HG02943 (cell line): Measurements from ENCODE around the gene LYSMD2.

Experiments used
- ATAC-seq: cut with Tn5 transposase; IDR thresholded peaks from one replicate; pipeline ENCODE4 v1.9.1; 2021; ENCODE audit warnings: mild to moderate bottlenecking, low read depth, moderate library complexity; ENCODE audit not compliant: unreplicated experiment

Gene LYSMD2

GRCh38 chr15:51752888-51753287 lies 15.4 kb upstream of the LYSMD2 start:
- ATAC-seq = no peak

- ATAC-seq = no peak
These were observed 14.5 kb upstream of the LYSMD2 start for GRCh38 chr15:51751697-51752683.

GRCh38 chr15:51750792-51751696 lies 13.6 kb upstream of the LYSMD2 start, which contains the start of gene TMOD2:
Gene TMOD2 (plus strand): TSS chr15:51751597. CDS start chr15:51766442, 14,845 bp downstream.
- no peak for ATAC-seq

GRCh38 chr15:51750186-51750585 lies 12.7 kb upstream of the LYSMD2 start:
- ATAC-seq = no peak

GRCh38 chr15:51749307-51749706 lies 11.9 kb upstream of the LYSMD2 start:
- no peak for ATAC-seq

GRCh38 chr15:51739061-51739712 lies 1.7 kb upstream of the LYSMD2 start:
- ATAC-seq = no peak

GRCh38 chr15:51738553-51738952 lies 1.1 kb upstream of the LYSMD2 start:
- no peak for ATAC-seq

- peak; percentile 40 for ATAC-seq
These were observed 519 bp downstream of the LYSMD2 start for GRCh38 chr15:51736751-51737521.

GRCh38 chr15:51736069-51736468 lies 1.4 kb downstream of the LYSMD2 start:
- no peak for ATAC-seq

- ATAC-seq = no peak
These were observed 2.0 kb downstream of the LYSMD2 start for GRCh38 chr15:51735228-51736010.

GRCh38 chr15:51732646-51733045 lies 4.8 kb downstream of the LYSMD2 start:
- ATAC-seq = no peak

GRCh38 chr15:51731549-51732267 lies 5.7 kb downstream of the LYSMD2 start:
- peak; percentile 60 for ATAC-seq

GRCh38 chr15:51727141-51727897 lies 10.1 kb downstream of the LYSMD2 start:
- ATAC-seq = no peak

- ATAC-seq = peak; percentile 71
These were observed 11.0 kb downstream of the LYSMD2 start for GRCh38 chr15:51726302-51727073.

GRCh38 chr15:51724673-51725072 lies 12.8 kb downstream of the LYSMD2 start:
- no peak for ATAC-seq

GRCh38 chr15:51724199-51724598 lies 13.3 kb downstream of the LYSMD2 start:
- ATAC-seq = no peak
